Measurements from ENCODE around the gene AMELX.

AMELX gene

GRCh38 chrX:11336201-11336600, 43.0 kb downstream of the AMELX start:
- H3K27ac ChIP-seq (replicated peaks; ENCODE audit: low read length): no peak overlapping the region
- no peak overlapping the region for H3K23ac ChIP-seq (ENCODE audit: low read depth, low read length, poor library complexity)
- no peaks in the 10 kb centered on the region for H3K9me3 ChIP-seq (replicated peaks in 1 of 2; ENCODE audit: control insufficient read depth in 2 of 2, insufficient read depth in 1 of 2, low read depth in 1 of 2, low read length in 2 of 2)
- no peaks in the 10 kb centered on the region for H3K36me3 ChIP-seq (replicated peaks in 1 of 2; ENCODE audit: control insufficient read depth in 2 of 2, insufficient read depth in 2 of 2, low read length in 2 of 2)
- no peak overlapping the region for H3K14ac ChIP-seq (ENCODE audit: low read length)
- H3K27me3 ChIP-seq (ENCODE audit: control insufficient read depth in 3 of 3, insufficient read depth in 3 of 3, low read depth in 1 of 3, low read length in 3 of 3): no peaks in the 10 kb centered on the region
- no peak overlapping the region for H2AK5ac ChIP-seq (ENCODE audit: low read depth, low read length)
- no CpG with 5 or more reads among the region's 2 CpGs for WGBS, 2 donors (ENCODE audit: extremely low coverage in 2 of 2, insufficient read length in 2 of 2, insufficient replicate concordance in 1 of 2)
- no peak overlapping the region for H2BK5ac ChIP-seq (ENCODE audit: low read length)
- no peak overlapping the region for H3K4me3 ChIP-seq (ENCODE audit: low read length in 2 of 2)
- H2BK120ac ChIP-seq (ENCODE audit: low read depth, low read length): no peak overlapping the region
- no peak overlapping the region for H2AFZ ChIP-seq (ENCODE audit: low read length)
- H3K9ac ChIP-seq (ENCODE audit: low read depth, low read length, poor library complexity): no peak overlapping the region
- no peak overlapping the region for H3K18ac ChIP-seq (ENCODE audit: low read length)
- H3K4ac ChIP-seq (ENCODE audit: low read length): no peak overlapping the region
- H3K4me1 ChIP-seq (ENCODE audit: control insufficient read depth in 2 of 2, insufficient read depth in 1 of 2, low read depth in 1 of 2, low read length in 2 of 2): peaks cover 0 to 1% of the 10 kb centered on the region in 2 donors
- no peak overlapping the region for H3K4me2 ChIP-seq (ENCODE audit: insufficient read depth, low read length, poor library complexity, severe bottlenecking)
- H2BK12ac ChIP-seq (ENCODE audit: low read length): no peak overlapping the region
- H2BK15ac ChIP-seq (ENCODE audit: low read length): no peak overlapping the region
- no peak overlapping the region for H4K91ac ChIP-seq (ENCODE audit: low read depth, low read length, poor library complexity)
- DNase-seq (ENCODE audit: low spot score): no peak
- H4K8ac ChIP-seq (ENCODE audit: low read depth, low read length): no peak overlapping the region
- H3K79me1 ChIP-seq (ENCODE audit: low read depth, low read length): no peaks in the 10 kb centered on the region

DNA sequence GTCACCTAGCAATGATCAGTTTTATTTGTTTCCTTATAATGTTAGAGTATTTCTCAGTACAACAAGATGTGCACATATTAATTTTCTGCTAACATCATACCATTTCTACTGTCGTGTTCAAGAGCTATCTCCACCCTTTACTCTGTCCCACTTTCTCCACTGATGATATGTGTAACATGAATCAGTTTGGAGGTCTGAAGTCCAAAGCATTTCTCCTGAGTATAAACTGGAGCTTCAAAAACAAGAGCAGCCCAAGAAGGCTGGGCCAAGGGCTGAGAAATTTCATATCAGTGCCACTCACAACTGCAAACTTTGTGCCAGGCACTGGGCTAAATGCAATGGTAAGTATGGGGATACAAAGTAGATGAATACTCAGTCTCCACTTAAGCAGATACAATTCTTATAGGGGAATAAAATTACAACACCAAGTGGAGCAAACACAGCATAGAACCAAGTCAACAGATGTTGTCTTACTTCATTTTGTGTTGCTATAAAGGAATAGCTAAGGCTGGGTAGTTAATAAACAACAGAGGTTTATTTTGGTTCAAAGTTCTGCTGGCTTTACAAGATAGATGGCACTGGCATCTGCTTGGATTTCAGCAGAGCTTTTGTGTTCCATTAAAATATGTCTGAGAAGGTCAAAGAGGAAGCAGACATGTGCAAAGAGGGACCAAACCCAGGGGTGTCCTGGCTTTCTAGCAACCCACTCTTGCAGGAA, 44.2 kb downstream of the AMELX start:
- H2BK15ac ChIP-seq (ENCODE audit: low read length): no peak overlapping the region
- no peak overlapping the region for H3K14ac ChIP-seq (ENCODE audit: low read length)
- H3K79me1 ChIP-seq (ENCODE audit: low read depth, low read length): no peaks in the 10 kb centered on the region
- H3K18ac ChIP-seq (ENCODE audit: low read length): no peak overlapping the region
- H3K4me3 ChIP-seq (ENCODE audit: low read length in 2 of 2): no peak overlapping the region
- no peak overlapping the region for H2BK120ac ChIP-seq (ENCODE audit: low read depth, low read length)
- peaks cover 0 to 13% of the 10 kb centered on the region in 2 donors for H3K4me1 ChIP-seq (ENCODE audit: control insufficient read depth in 2 of 2, insufficient read depth in 1 of 2, low read depth in 1 of 2, low read length in 2 of 2)
- no peak overlapping the region for H4K8ac ChIP-seq (ENCODE audit: low read depth, low read length)
- DNase-seq (ENCODE audit: low spot score): no peak
- no peaks in the 10 kb centered on the region for H3K9me3 ChIP-seq (replicated peaks in 1 of 2; ENCODE audit: control insufficient read depth in 2 of 2, insufficient read depth in 1 of 2, low read depth in 1 of 2, low read length in 2 of 2)
- no peak overlapping the region for H2AFZ ChIP-seq (ENCODE audit: low read length)
- no peaks in the 10 kb centered on the region for H3K36me3 ChIP-seq (replicated peaks in 1 of 2; ENCODE audit: control insufficient read depth in 2 of 2, insufficient read depth in 2 of 2, low read length in 2 of 2)
- no CpG with 5 or more reads among the region's 1 CpG for WGBS, 2 donors (ENCODE audit: extremely low coverage in 2 of 2, insufficient read length in 2 of 2, insufficient replicate concordance in 1 of 2)
- H3K27me3 ChIP-seq (ENCODE audit: control insufficient read depth in 3 of 3, insufficient read depth in 3 of 3, low read depth in 1 of 3, low read length in 3 of 3): no peaks in the 10 kb centered on the region
- H3K27ac ChIP-seq (replicated peaks; ENCODE audit: low read length): no peak overlapping the region
- no peak overlapping the region for H3K23ac ChIP-seq (ENCODE audit: low read depth, low read length, poor library complexity)
- H3K4me2 ChIP-seq (ENCODE audit: insufficient read depth, low read length, poor library complexity, severe bottlenecking): no peak overlapping the region
- H4K91ac ChIP-seq (ENCODE audit: low read depth, low read length, poor library complexity): no peak overlapping the region
- no peak overlapping the region for H2AK5ac ChIP-seq (ENCODE audit: low read depth, low read length)
- H2BK12ac ChIP-seq (ENCODE audit: low read length): no peak overlapping the region
- H3K4ac ChIP-seq (ENCODE audit: low read length): no peak overlapping the region
- no peak overlapping the region for H3K9ac ChIP-seq (ENCODE audit: low read depth, low read length, poor library complexity)
- no peak overlapping the region for H2BK5ac ChIP-seq (ENCODE audit: low read length)

DNA sequence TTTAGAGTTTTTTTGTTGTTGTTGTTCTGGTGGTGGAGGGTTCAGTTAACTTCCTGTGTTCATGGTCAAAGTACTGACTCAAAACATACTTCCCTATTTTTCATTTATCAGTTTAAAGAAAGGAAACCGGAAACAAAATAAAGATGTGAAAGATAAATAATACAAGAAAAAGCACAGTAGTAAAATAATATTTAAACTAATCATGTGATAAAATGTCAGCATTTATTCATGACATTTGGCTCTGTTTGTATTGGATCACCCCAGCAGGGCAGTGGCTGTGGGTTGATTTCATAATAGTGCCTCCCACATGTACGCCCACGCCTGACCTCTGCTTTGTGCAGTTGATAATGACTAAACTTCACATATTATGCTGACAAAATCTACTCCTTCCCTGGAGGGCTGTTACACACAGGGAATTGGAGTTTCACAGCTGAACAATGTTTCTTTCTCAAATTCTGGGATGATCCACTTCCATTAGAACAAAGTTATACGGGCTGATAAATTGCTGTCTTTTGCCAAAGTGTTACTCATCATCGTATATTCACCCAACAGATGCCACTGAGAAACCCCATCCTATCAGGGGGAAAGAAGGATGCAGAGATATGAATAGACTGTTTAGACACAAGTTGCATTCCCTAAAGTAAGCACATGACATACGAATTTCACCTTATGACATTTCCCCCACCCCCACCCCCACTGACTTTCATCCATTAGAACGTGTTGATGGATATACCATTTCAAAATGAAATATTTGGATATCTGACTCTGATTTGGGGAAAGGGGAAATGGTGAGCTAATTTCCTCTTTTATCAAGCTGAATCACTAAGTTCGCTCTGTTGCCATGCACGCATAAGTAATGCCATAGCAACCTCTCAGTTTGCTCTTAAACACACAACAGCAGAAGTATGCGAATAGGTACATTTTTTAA, 48.3 kb downstream of the AMELX start:
- no peak overlapping the region for H2BK12ac ChIP-seq (ENCODE audit: low read length)
- H3K9me3 ChIP-seq (replicated peaks in 1 of 2; ENCODE audit: control insufficient read depth in 2 of 2, insufficient read depth in 1 of 2, low read depth in 1 of 2, low read length in 2 of 2): no peaks in the 10 kb centered on the region
- no peak overlapping the region for H4K91ac ChIP-seq (ENCODE audit: low read depth, low read length, poor library complexity)
- no peaks in the 10 kb centered on the region for H3K79me1 ChIP-seq (ENCODE audit: low read depth, low read length)
- H3K4me2 ChIP-seq (ENCODE audit: insufficient read depth, low read length, poor library complexity, severe bottlenecking): no peak overlapping the region
- H2AFZ ChIP-seq (ENCODE audit: low read length): peak overlapping the region; percentile 48
- H3K36me3 ChIP-seq (replicated peaks in 1 of 2; ENCODE audit: control insufficient read depth in 2 of 2, insufficient read depth in 2 of 2, low read length in 2 of 2): no peaks in the 10 kb centered on the region
- no peak overlapping the region for H3K4ac ChIP-seq (ENCODE audit: low read length)
- H3K27ac ChIP-seq (replicated peaks; ENCODE audit: low read length): no peak overlapping the region
- H3K27me3 ChIP-seq (ENCODE audit: control insufficient read depth in 3 of 3, insufficient read depth in 3 of 3, low read depth in 1 of 3, low read length in 3 of 3): no peaks in the 10 kb centered on the region
- no peak overlapping the region for H3K18ac ChIP-seq (ENCODE audit: low read length)
- no peak overlapping the region for H2AK5ac ChIP-seq (ENCODE audit: low read depth, low read length)
- no peak overlapping the region for H4K8ac ChIP-seq (ENCODE audit: low read depth, low read length)
- H3K4me1 ChIP-seq (ENCODE audit: control insufficient read depth in 2 of 2, insufficient read depth in 1 of 2, low read depth in 1 of 2, low read length in 2 of 2): peaks cover 0 to 20% of the 10 kb centered on the region in 2 donors
- no CpG with 5 or more reads among the region's 10 CpGs for WGBS, 2 donors (ENCODE audit: extremely low coverage in 2 of 2, insufficient read length in 2 of 2, insufficient replicate concordance in 1 of 2)
- no peak overlapping the region for H3K9ac ChIP-seq (ENCODE audit: low read depth, low read length, poor library complexity)
- no peak for DNase-seq (ENCODE audit: low spot score)
- no peak overlapping the region for H2BK15ac ChIP-seq (ENCODE audit: low read length)
- no peak overlapping the region for H3K4me3 ChIP-seq (ENCODE audit: low read length in 2 of 2)
- H2BK120ac ChIP-seq (ENCODE audit: low read depth, low read length): no peak overlapping the region
- H2BK5ac ChIP-seq (ENCODE audit: low read length): no peak overlapping the region
- H3K23ac ChIP-seq (ENCODE audit: low read depth, low read length, poor library complexity): no peak overlapping the region
- H3K14ac ChIP-seq (ENCODE audit: low read length): no peak overlapping the region

GRCh38 chrX:11342673-11343072, 49.5 kb downstream of the AMELX start:
- Histone ChIP-seq H2AFZ (ENCODE audit: low read length) (no peak overlapping the region), H4K91ac (ENCODE audit: low read depth, low read length, poor library complexity) (no peak overlapping the region), H3K4me2 (ENCODE audit: insufficient read depth, low read length, poor library complexity, severe bottlenecking) (no peak overlapping the region), H3K4me1 (ENCODE audit: control insufficient read depth in 2 of 2, insufficient read depth in 1 of 2, low read depth in 1 of 2, low read length in 2 of 2) (peaks cover 0 to 25% of the 10 kb centered on the region in 2 donors), H3K14ac (ENCODE audit: low read length) (no peak overlapping the region), H3K4me3 (ENCODE audit: low read length in 2 of 2) (no peak overlapping the region), H3K23ac (ENCODE audit: low read depth, low read length, poor library complexity) (no peak overlapping the region), H3K79me1 (ENCODE audit: low read depth, low read length) (no peaks in the 10 kb centered on the region), H2BK12ac (ENCODE audit: low read length) (no peak overlapping the region), H2AK5ac (ENCODE audit: low read depth, low read length) (no peak overlapping the region), H3K9ac (ENCODE audit: low read depth, low read length, poor library complexity) (no peak overlapping the region), H3K27ac (replicated peaks; ENCODE audit: low read length) (no peak overlapping the region), H3K27me3 (ENCODE audit: control insufficient read depth in 3 of 3, insufficient read depth in 3 of 3, low read depth in 1 of 3, low read length in 3 of 3) (no peaks in the 10 kb centered on the region), H2BK15ac (ENCODE audit: low read length) (no peak overlapping the region), H4K8ac (ENCODE audit: low read depth, low read length) (no peak overlapping the region), H2BK120ac (ENCODE audit: low read depth, low read length) (no peak overlapping the region), H2BK5ac (ENCODE audit: low read length) (no peak overlapping the region), H3K9me3 (replicated peaks in 1 of 2; ENCODE audit: control insufficient read depth in 2 of 2, insufficient read depth in 1 of 2, low read depth in 1 of 2, low read length in 2 of 2) (no peaks in the 10 kb centered on the region), H3K4ac (ENCODE audit: low read length) (no peak overlapping the region), H3K36me3 (replicated peaks in 1 of 2; ENCODE audit: control insufficient read depth in 2 of 2, insufficient read depth in 2 of 2, low read length in 2 of 2) (no peaks in the 10 kb centered on the region), H3K18ac (ENCODE audit: low read length) (no peak overlapping the region)
- no peak for DNase-seq (ENCODE audit: low spot score)
